ENCODE results near the gene AP1S3.

- no peak for TF ChIP-seq CREB5 (CRISPR knock-in tag; IDR thresholded peaks at IDR 0.05; ENCODE audit: low read depth)
- no peak for TF ChIP-seq ZFP3 (CRISPR knock-in tag; IDR thresholded peaks at IDR 0.05)
- TF ChIP-seq ZC3H10 (CRISPR knock-in tag; IDR thresholded peaks at IDR 0.05) = no peak
- no peak for TF ChIP-seq ZNF565 (CRISPR knock-in tag; conservative IDR thresholded peaks at IDR 0.05; ENCODE audit: low read depth)
- TF ChIP-seq ZFP30 (CRISPR knock-in tag; IDR thresholded peaks at IDR 0.05) = no peak
- no peak for TF ChIP-seq OSR1 (CRISPR knock-in tag; IDR thresholded peaks at IDR 0.05)
- TF ChIP-seq, protein P1, sequence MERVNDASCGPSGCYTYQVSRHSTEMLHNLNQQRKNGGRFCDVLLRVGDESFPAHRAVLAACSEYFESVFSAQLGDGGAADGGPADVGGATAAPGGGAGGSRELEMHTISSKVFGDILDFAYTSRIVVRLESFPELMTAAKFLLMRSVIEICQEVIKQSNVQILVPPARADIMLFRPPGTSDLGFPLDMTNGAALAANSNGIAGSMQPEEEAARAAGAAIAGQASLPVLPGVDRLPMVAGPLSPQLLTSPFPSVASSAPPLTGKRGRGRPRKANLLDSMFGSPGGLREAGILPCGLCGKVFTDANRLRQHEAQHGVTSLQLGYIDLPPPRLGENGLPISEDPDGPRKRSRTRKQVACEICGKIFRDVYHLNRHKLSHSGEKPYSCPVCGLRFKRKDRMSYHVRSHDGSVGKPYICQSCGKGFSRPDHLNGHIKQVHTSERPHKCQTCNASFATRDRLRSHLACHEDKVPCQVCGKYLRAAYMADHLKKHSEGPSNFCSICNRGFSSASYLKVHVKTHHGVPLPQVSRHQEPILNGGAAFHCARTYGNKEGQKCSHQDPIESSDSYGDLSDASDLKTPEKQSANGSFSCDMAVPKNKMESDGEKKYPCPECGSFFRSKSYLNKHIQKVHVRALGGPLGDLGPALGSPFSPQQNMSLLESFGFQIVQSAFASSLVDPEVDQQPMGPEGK (CRISPR knock-in tag; IDR thresholded peaks at IDR 0.05; ENCODE audit: borderline replicate concordance) = no peak
- no peak for TF ChIP-seq TCF4 (CRISPR knock-in tag; IDR thresholded peaks at IDR 0.05; ENCODE audit: borderline replicate concordance)
- TF ChIP-seq ISL1 (CRISPR knock-in tag; IDR thresholded peaks at IDR 0.05) = no peak
- TF ChIP-seq TOX (CRISPR knock-in tag; IDR thresholded peaks at IDR 0.05; ENCODE audit: borderline replicate concordance) = no peak
These were observed 36.5 kb downstream of the AP1S3 start for GRCh38 chr2:223800908-223801307.

Data from SK-N-SH treated with all-trans-retinoic acid at 6 μM for 48 hours (cell line).